ENCODE results near the gene SLC16A3. TPM values are rescaled to one million over a fixed set of nuclear protein-coding genes. Genes with fewer than 3 reads are reported as not detected.

Gene SLC16A3
- total RNA-seq, 1 donor from 2014 or later, result 21.1 TPM

DNA sequence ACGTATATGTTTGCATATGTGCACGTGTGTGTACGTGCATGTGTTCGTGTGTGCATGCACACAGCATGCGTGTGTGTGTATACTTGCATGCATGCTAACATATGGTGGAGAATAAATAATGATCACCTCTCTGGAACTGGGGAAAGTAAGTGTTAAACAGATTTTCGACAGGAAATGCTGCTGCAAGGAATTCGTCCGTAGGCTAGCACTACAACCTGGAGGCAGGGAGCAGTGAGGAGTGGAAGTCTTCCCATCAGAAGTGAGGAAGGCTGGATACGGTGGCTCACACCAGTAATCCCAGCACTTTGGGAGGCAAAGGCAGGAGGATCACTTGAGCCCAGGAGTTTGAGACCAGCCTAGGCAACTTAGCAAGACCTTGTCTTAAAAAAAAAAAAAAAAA lies 49.5 kb downstream of the SLC16A3 start:
- no peaks in the 10 kb centered on the region for H3K9me3 ChIP-seq
- DNase-seq (ENCODE audit: extremely low spot score in 2 of 2), result no peak
- no peak overlapping the region for H3K4me3 ChIP-seq
- no peaks in the 10 kb centered on the region for H3K27me3 ChIP-seq
- no peak for TF ChIP-seq POLR2A (IDR thresholded peaks at IDR 0.05)
- TF ChIP-seq, protein P1, sequence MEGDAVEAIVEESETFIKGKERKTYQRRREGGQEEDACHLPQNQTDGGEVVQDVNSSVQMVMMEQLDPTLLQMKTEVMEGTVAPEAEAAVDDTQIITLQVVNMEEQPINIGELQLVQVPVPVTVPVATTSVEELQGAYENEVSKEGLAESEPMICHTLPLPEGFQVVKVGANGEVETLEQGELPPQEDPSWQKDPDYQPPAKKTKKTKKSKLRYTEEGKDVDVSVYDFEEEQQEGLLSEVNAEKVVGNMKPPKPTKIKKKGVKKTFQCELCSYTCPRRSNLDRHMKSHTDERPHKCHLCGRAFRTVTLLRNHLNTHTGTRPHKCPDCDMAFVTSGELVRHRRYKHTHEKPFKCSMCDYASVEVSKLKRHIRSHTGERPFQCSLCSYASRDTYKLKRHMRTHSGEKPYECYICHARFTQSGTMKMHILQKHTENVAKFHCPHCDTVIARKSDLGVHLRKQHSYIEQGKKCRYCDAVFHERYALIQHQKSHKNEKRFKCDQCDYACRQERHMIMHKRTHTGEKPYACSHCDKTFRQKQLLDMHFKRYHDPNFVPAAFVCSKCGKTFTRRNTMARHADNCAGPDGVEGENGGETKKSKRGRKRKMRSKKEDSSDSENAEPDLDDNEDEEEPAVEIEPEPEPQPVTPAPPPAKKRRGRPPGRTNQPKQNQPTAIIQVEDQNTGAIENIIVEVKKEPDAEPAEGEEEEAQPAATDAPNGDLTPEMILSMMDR (IDR thresholded peaks at IDR 0.05), result no peak
- TF ChIP-seq POLR2AphosphoS5 (IDR thresholded peaks at IDR 0.05; ENCODE audit: insufficient read depth in 1 of 2, low read depth in 1 of 2), result no peak
- no peaks in the 10 kb centered on the region for H3K36me3 ChIP-seq
- H3K4me1 ChIP-seq, result peaks cover 36% of the 10 kb centered on the region
- intact Hi-C loops (cut with DNase I), result no loop called here
- H3K27ac ChIP-seq, result no peak overlapping the region

DNA sequence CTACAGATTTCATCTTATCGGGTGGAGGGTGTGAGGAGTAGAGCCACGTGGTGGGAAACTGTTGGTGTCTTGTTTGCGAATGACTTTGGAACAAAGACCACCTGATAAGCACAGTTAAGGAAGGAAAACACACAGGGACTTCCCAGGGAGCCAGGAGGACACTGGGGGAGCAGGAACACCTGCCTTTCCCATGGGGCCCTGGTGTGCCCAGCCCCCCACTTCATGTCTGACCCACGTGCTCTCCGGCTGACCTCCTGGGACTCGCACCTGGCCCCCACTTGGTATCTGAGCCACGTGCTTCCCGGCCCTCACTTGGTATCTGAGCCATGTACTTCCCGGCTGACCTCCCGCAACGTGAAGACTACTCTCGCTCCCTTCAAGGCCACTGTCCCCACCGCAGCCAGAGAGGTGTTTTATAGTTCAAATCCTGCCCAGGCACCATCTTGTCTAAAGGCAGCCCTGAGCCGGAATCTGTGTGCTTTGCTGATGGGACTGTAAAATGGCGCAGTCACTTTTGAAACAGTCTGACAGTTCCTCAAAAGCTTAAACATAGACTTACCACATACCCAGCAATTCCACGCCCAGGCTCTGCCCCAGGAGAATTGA lies 50.0 kb downstream of the SLC16A3 start:
- Histone ChIP-seq H3K36me3 (no peaks in the 10 kb centered on the region), H3K4me3 (no peak overlapping the region), H3K27ac (no peak overlapping the region), H3K4me1 (peaks cover 40% of the 10 kb centered on the region), H3K27me3 (no peaks in the 10 kb centered on the region), H3K9me3 (no peaks in the 10 kb centered on the region)
- intact Hi-C loops (cut with DNase I), result no loop called here
- TF ChIP-seq, protein P1 (IDR thresholded peaks at IDR 0.05), result no peak
- TF ChIP-seq POLR2A (IDR thresholded peaks at IDR 0.05) (no peak), POLR2AphosphoS5 (IDR thresholded peaks at IDR 0.05; ENCODE audit: insufficient read depth in 1 of 2, low read depth in 1 of 2) (no peak)
- DNase-seq (ENCODE audit: extremely low spot score in 2 of 2), result no peak

DNA sequence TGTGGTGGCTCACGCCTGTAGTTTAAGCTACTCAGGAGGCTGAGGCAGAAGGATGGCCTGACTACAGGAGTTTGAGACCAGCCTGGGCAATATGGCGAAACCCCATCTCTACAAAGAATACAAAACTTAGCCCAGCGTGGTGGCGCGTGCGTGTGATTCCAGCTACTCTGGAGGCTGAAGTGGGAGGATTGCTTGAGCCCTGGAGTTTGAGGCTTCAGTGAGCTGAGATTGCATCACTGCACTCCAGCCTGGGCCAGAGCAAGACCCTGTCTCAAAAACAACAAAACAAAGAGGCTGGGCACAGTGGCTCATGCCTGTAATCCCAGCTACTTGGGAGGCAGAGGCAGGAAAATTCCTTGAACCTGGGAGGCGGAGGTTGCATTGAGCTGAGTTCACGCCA lies 51.7 kb downstream of the SLC16A3 start:
- TF ChIP-seq POLR2AphosphoS5 (IDR thresholded peaks at IDR 0.05; ENCODE audit: insufficient read depth in 1 of 2, low read depth in 1 of 2) (no peak), POLR2A (IDR thresholded peaks at IDR 0.05) (no peak)
- TF ChIP-seq, protein P1 (IDR thresholded peaks at IDR 0.05), result no peak
- Histone ChIP-seq H3K4me3 (no peak overlapping the region), H3K27ac (no peak overlapping the region), H3K9me3 (no peaks in the 10 kb centered on the region), H3K4me1 (peaks cover 33% of the 10 kb centered on the region), H3K36me3 (no peaks in the 10 kb centered on the region), H3K27me3 (no peaks in the 10 kb centered on the region)
- intact Hi-C loops (cut with DNase I), result no loop called here
- DNase-seq (ENCODE audit: extremely low spot score in 2 of 2), result no peak

DNA sequence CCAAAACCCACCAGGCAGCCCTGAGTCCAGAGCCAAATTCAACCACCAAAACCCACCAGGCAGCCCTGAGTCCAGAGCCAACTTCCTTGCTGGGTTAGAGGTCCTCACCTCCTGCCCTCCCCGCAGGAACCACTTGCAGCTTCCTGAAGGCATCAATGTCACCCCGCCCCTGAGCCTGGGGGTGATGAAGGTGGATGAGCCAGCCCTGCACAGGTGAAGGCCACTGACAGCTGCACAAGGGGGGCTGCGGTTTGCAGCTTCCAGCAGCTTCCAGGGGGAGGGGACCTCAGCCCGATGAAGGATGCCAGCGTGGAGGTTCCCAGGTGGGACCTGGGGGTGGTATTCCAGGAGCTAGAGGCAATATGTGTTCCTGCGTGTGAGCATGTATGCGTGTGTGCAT lies 52.2 kb downstream of the SLC16A3 start:
- Histone ChIP-seq H3K9me3 (no peaks in the 10 kb centered on the region), H3K36me3 (no peaks in the 10 kb centered on the region), H3K4me3 (no peak overlapping the region), H3K27ac (no peak overlapping the region), H3K4me1 (peaks cover 39% of the 10 kb centered on the region), H3K27me3 (no peaks in the 10 kb centered on the region)
- intact Hi-C loops (cut with DNase I), result no loop called here
- TF ChIP-seq POLR2A (IDR thresholded peaks at IDR 0.05) (no peak), POLR2AphosphoS5 (IDR thresholded peaks at IDR 0.05; ENCODE audit: insufficient read depth in 1 of 2, low read depth in 1 of 2) (no peak)
- TF ChIP-seq, protein P1 (IDR thresholded peaks at IDR 0.05), result no peak
- DNase-seq (ENCODE audit: extremely low spot score in 2 of 2), result no peak

DNA sequence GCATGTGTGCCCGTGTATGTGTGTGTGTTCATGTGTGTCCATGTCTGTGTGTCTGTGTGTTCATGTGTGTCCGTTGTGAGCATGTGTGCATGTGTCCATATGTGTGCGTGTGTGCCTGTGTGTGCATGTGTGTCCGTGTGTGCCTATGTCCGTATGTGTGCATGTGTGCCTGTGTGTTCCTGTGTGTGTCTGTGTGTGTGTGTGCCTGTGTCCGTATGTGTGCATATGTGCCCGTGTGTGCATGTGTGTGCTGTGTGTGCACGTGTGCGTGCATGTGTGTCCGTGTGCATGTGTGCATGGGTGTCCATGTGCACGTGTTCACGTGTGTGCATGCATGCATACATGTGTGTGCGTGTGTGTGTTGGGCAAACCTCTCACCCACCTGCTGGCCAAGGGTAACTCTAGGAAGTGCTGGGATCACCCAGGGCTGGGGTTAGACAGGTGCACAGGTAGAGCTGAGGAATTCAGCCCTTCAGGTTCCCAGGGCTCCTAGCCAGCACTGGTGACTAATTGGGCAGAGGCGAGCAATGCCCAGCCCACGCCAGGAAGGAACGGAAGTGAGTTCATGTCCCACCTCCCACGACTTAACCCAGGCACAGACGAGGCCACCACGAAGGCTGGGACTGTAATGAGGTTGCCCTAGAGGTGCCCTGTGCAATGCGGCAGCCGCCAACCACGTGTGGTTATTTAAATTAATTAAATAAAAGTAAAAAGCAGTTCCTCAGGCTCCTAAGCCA lies 52.8 kb downstream of the SLC16A3 start:
- no peak overlapping the region for H3K27ac ChIP-seq
- peaks cover 42% of the 10 kb centered on the region for H3K4me1 ChIP-seq
- H3K36me3 ChIP-seq, result no peaks in the 10 kb centered on the region
- no peaks in the 10 kb centered on the region for H3K27me3 ChIP-seq
- H3K9me3 ChIP-seq, result no peaks in the 10 kb centered on the region
- intact Hi-C loops (cut with DNase I), result no loop called here
- TF ChIP-seq POLR2A (IDR thresholded peaks at IDR 0.05) (no peak), POLR2AphosphoS5 (IDR thresholded peaks at IDR 0.05; ENCODE audit: insufficient read depth in 1 of 2, low read depth in 1 of 2) (no peak)
- TF ChIP-seq, protein P1 (IDR thresholded peaks at IDR 0.05), result no peak
- DNase-seq (ENCODE audit: extremely low spot score in 2 of 2), result no peak
- no peak overlapping the region for H3K4me3 ChIP-seq

Measured in vagina (tissue), 2 donors.